ENCODE measurements around the gene MPDZ. TPM values are rescaled to one million over a fixed set of nuclear protein-coding genes. Genes with fewer than 3 reads are reported as not detected.

Gene MPDZ
- total RNA-seq, 1 experiment from 2014 or later, result 25.2 TPM

GRCh38 chr9:13061390-13061789 is 218.1 kb downstream of the MPDZ start:
- no peaks in the 10 kb centered on the region for H3K27me3 ChIP-seq (replicated peaks)

More at GRCh38 chr9:13061390-13061789, 218.1 kb downstream of the MPDZ start:
- Histone ChIP-seq H3K27ac (no peak overlapping the region), H3K4me3 (no peak overlapping the region), H3K4me1 (replicated peaks) (no peaks in the 10 kb centered on the region), H3K9me3 (replicated peaks) (no peaks in the 10 kb centered on the region), H3K36me3 (no peaks in the 10 kb centered on the region)
- no peak for DNase-seq (ENCODE audit: low read depth in 1 of 2, low spot score in 2 of 2)
